Astrocyte (in vitro differentiated cells and primary cell): ENCODE measurements around the gene ZNF277.

Experiments
- EZH2 ChIP-seq: IDR thresholded peaks from 2 replicates; pipeline ENCODE4 v1.6.1; 2012; ENCODE audit warnings: mild to moderate bottlenecking, low read length, inconsistent platforms; ENCODE audit not compliant: insufficient read depth
- TF ChIP-seq, protein P1 (sequence below): IDR thresholded peaks from 2 replicates; pipeline ENCODE4 v1.5.1; 2011; ENCODE audit warnings: low read depth, mild to moderate bottlenecking, inconsistent platforms, low read length, moderate library complexity; ENCODE audit not compliant: insufficient read depth

DNA sequence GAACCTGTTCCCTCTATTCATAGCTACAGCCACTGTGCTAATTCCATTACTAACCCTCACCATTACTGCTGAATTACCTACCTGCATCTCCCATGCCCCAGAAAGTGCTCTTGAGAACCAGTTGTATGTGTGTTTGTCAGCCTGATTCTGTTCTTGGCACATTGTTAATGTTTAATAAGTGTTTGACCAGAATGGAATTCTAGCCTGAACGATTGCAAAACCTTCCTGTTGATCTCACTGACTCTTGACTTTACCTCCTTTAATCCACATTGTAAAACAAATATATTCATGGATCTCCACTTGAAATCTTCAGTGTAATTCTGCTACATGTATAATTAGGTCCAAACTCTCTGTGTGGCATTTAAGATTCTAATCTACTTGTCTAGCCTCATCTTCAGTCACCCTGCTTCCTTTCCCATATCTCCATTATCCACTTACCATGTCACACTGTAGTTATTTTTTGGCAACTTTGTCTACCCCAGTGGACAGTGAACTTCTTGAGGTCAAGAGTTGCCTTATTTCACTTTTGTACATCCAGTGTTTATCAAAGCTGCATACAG is 4.9 kb downstream of the ZNF277 start:
- TF ChIP-seq, protein P1, sequence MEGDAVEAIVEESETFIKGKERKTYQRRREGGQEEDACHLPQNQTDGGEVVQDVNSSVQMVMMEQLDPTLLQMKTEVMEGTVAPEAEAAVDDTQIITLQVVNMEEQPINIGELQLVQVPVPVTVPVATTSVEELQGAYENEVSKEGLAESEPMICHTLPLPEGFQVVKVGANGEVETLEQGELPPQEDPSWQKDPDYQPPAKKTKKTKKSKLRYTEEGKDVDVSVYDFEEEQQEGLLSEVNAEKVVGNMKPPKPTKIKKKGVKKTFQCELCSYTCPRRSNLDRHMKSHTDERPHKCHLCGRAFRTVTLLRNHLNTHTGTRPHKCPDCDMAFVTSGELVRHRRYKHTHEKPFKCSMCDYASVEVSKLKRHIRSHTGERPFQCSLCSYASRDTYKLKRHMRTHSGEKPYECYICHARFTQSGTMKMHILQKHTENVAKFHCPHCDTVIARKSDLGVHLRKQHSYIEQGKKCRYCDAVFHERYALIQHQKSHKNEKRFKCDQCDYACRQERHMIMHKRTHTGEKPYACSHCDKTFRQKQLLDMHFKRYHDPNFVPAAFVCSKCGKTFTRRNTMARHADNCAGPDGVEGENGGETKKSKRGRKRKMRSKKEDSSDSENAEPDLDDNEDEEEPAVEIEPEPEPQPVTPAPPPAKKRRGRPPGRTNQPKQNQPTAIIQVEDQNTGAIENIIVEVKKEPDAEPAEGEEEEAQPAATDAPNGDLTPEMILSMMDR, result no peak
- no peak for TF ChIP-seq EZH2
